IMR-90 (cell line): ENCODE measurements around the gene CENPP. TPM values are rescaled to one million over a fixed set of nuclear protein-coding genes. Genes with fewer than 3 reads are reported as not detected.

Experiments
- ATAC-seq: fragments of 200-7000 bp; cut with Tn5 transposase; 2 replicates; pipeline ENCODE4 v1.9.1; 2020; ENCODE audit warnings: low read depth, mild to moderate bottlenecking, moderate library complexity
- BruUV-seq: library from RNA; stranded (reverse); fragments of 400-500 nt; replicated peaks from 2 replicates; lab custom pipeline; 2021; lab: Mats Ljungman, UMichigan
- CTCF ChIA-PET: fragments of 300-600 bp; formaldehyde crosslinking; extraction: SDS; loops from one replicate; lab custom pipeline; 2021; ENCODE audit warnings: antibody characterized with exemption; lab: Yijun Ruan, JAX
- POLR2A ChIA-PET: fragments of 300-600 bp; sonication (Branson Sonifier 250); formaldehyde crosslinking; loops from one replicate; lab custom pipeline; 2022; ENCODE audit warnings: antibody characterized with exemption; ENCODE audit not compliant: unreplicated experiment; lab: Charles Lee
- DNase-seq: peaks from one replicate; pipeline ENCODE4 v3.0.0; 2013
- H2AFZ ChIP-seq: replicated peaks from 2 replicates; pipeline ENCODE3; 2013; ENCODE audit warnings: low read length, mild to moderate bottlenecking; ENCODE audit not compliant: poor library complexity
- H2AK5ac ChIP-seq: 2 replicates; pipeline ENCODE4 v1.6.1; 2013; ENCODE audit warnings: low read depth, low read length, inconsistent platforms
- H2AK9ac ChIP-seq: replicated peaks from 2 replicates; pipeline ENCODE3; 2013; ENCODE audit warnings: mild to moderate bottlenecking, low read depth, low read length, moderate library complexity; ENCODE audit not compliant: poor library complexity
- H2BK120ac ChIP-seq: 2 replicates; pipeline ENCODE4 v1.6.1; 2013; ENCODE audit warnings: low read depth, low read length, inconsistent platforms
- H2BK15ac ChIP-seq: 3 replicates; pipeline ENCODE4 v1.6.1; 2013; ENCODE audit warnings: low read depth, low read length, inconsistent platforms
- H2BK20ac ChIP-seq: 2 replicates; pipeline ENCODE4 v1.6.1; 2013; ENCODE audit warnings: low read depth, mild to moderate bottlenecking, inconsistent platforms, low read length, moderate library complexity
- H2BK5ac ChIP-seq: 2 replicates; pipeline ENCODE4 v1.6.1; 2013; ENCODE audit warnings: mild to moderate bottlenecking, low read depth, low read length, inconsistent platforms; ENCODE audit not compliant: poor library complexity, severe bottlenecking
- H3K14ac ChIP-seq: replicated peaks from 2 replicates; pipeline ENCODE4 v1.6.1; 2013; ENCODE audit warnings: low read depth, low read length, inconsistent platforms
- H3K18ac ChIP-seq: 2 replicates; pipeline ENCODE4 v1.6.1; 2013; ENCODE audit warnings: low read depth, low read length, control low read depth
- H3K23ac ChIP-seq: 2 replicates; pipeline ENCODE4 v1.6.1; 2013; ENCODE audit warnings: low read depth, low read length, inconsistent platforms
- H3K27ac ChIP-seq: 2 replicates; pipeline ENCODE4 v1.5.1; 2013; ENCODE audit warnings: mild to moderate bottlenecking, control low read depth, low read length; ENCODE audit not compliant: insufficient read depth
- H3K27me3 ChIP-seq: 2 replicates; pipeline ENCODE4 v1.6.1; 2013; ENCODE audit warnings: low read length; ENCODE audit not compliant: control insufficient read depth, insufficient read depth
- H3K36me3 ChIP-seq: 2 replicates; pipeline ENCODE4 v1.6.1; 2013; ENCODE audit warnings: low read length, mixed read lengths; ENCODE audit not compliant: control insufficient read depth, insufficient read depth
- H3K4ac ChIP-seq: 2 replicates; pipeline ENCODE4 v1.6.1; 2013; ENCODE audit warnings: low read depth, low read length, inconsistent platforms
- H3K4me1 ChIP-seq: 2 replicates; pipeline ENCODE4 v1.6.1; 2013; ENCODE audit warnings: low read length, mixed read lengths; ENCODE audit not compliant: control insufficient read depth, insufficient read depth
- H3K4me2 ChIP-seq: 2 replicates; pipeline ENCODE4 v1.6.1; 2013; ENCODE audit warnings: low read depth, mild to moderate bottlenecking, control low read depth, low read length, moderate library complexity
- H3K4me3 ChIP-seq: 2 replicates; pipeline ENCODE4 v1.5.1; 2013; ENCODE audit warnings: low read depth, mild to moderate bottlenecking, control low read depth, low read length, moderate library complexity; ENCODE audit not compliant: insufficient read depth
- H3K56ac ChIP-seq: 2 replicates; pipeline ENCODE4 v1.6.1; 2013; ENCODE audit warnings: low read length, inconsistent platforms; ENCODE audit not compliant: insufficient read depth; ENCODE audit errors: extremely low read depth
- H3K79me1 ChIP-seq, 2 experiments: 2 replicates each; pipeline ENCODE4 v1.6.1; 2013; ENCODE audit warnings: low read length in 2 of 2, inconsistent platforms in 1 of 2, low read depth in 1 of 2
- H3K9ac ChIP-seq: 2 replicates; pipeline ENCODE4 v1.6.1; 2013; ENCODE audit warnings: low read depth, low read length, control low read depth
- H3K9me1 ChIP-seq: 2 replicates; pipeline ENCODE4 v1.6.1; 2013; ENCODE audit warnings: low read length, inconsistent platforms; ENCODE audit not compliant: insufficient read depth
- H3K9me3 ChIP-seq: 2 replicates; pipeline ENCODE4 v1.6.1; 2013; ENCODE audit warnings: low read length; ENCODE audit not compliant: control insufficient read depth, insufficient read depth
- H4K20me1 ChIP-seq: 2 replicates; pipeline ENCODE4 v1.6.1; 2013; ENCODE audit warnings: low read length, inconsistent platforms; ENCODE audit not compliant: insufficient read depth
- H4K5ac ChIP-seq: 2 replicates; pipeline ENCODE4 v1.6.1; 2013; ENCODE audit warnings: mild to moderate bottlenecking, low read depth, low read length, control low read depth
- H4K8ac ChIP-seq, 2 experiments: 2 replicates each; pipeline ENCODE4 v1.6.1; 2013; ENCODE audit warnings: low read depth in 2 of 2, low read length in 2 of 2, control low read depth in 1 of 2, inconsistent platforms in 1 of 2
- H4K91ac ChIP-seq: 2 replicates; pipeline ENCODE4 v1.6.1; 2013; ENCODE audit warnings: low read depth, low read length, inconsistent platforms; ENCODE audit not compliant: insufficient read depth
- CHD1 ChIP-seq: IDR thresholded peaks from 2 replicates; pipeline ENCODE4 v1.6.1; 2012; ENCODE audit warnings: low read depth, low read length, improper control_type of control experiment
- MAFK ChIP-seq: IDR thresholded peaks from 2 replicates; pipeline ENCODE4 v1.6.1; 2012; ENCODE audit warnings: low read depth, low read length, improper control_type of control experiment
- MXI1 ChIP-seq: IDR thresholded peaks from 2 replicates; pipeline ENCODE4 v1.6.1; 2012; ENCODE audit warnings: low read depth, mild to moderate bottlenecking, low read length, moderate library complexity, borderline replicate concordance
- POLR2A ChIP-seq: IDR thresholded peaks from 2 replicates; pipeline ENCODE4 v1.6.1; 2012; ENCODE audit warnings: mild to moderate bottlenecking, low read depth, low read length
- WGBS, 2 experiments: methylation state at CpG; one replicate each; pipeline versions ENCODE4 v1.1.5 to v1.1.7; 2013; ENCODE audit warnings: missing lambda C conversion rate in 2 of 2; ENCODE audit not compliant: insufficient read length in 1 of 2; ENCODE audit errors: extremely low coverage in 2 of 2; 5-methylcytosine and 5-hydroxymethylcytosine counted together
- dilution Hi-C: fragments of 300-500 bp; cut with HindIII; formaldehyde crosslinking; loops from one replicate; pipeline ENCODE4 v1.14.3; 2018; ENCODE audit warnings: low sequenced_read_pairs; ENCODE audit not compliant: unreplicated experiment
- in situ Hi-C: fragments of 300-500 bp; cut with MboI; formaldehyde crosslinking; loops from 3 replicates; pipeline ENCODE4 v1.14.3; 2019; ENCODE audit warnings: low sequenced_read_pairs, inconsistent platforms, mixed read lengths
- intact Hi-C: fragments of 100-400 bp; cut with micrococcal nuclease; formaldehyde crosslinking; loops from 2 replicates; pipeline ENCODE4 v1.10.0; 2022
- polyA plus RNA-seq, 3 experiments: library from polyadenylated mRNA; depleted of rRNA; stranded (reverse); fragments of >200 nt; gene quantifications; 2 replicates each; pipeline ENCODE4 v1.2.3, GENCODE V29; 2012; ENCODE audit warnings: low replicate concordance in 1 of 3
- total RNA-seq: library from RNA; depleted of rRNA; stranded (reverse); fragments of >200 nt; gene quantifications from 2 replicates; pipeline ENCODE4 v1.2.3, GENCODE V29; 2012

The CENPP gene
- total and polyA plus RNA-seq, 2 of the 4 experiments (the other 2 are of a cell fraction) = 1.4 to 2.0 TPM

- in situ Hi-C loops = no loop called here
- H2AFZ ChIP-seq = no peak within 1 kb of the TSS
Observed at GRCh38 chr9:92424340-92424739, 98.6 kb downstream of the CENPP start, which contains the start of gene OMD. Gene OMD, minus strand, starts transcription at chr9:92424471. Its CDS starts 6,913 bp downstream, at chr9:92417558.

More at GRCh38 chr9:92424340-92424739, 98.6 kb downstream of the CENPP start, which contains the start of gene OMD:
- H3K4ac ChIP-seq = no peak within 1 kb of the TSS; the same call in 1 of the 2 replicates
- H3K4me1 ChIP-seq = peaks cover 8% of the 10 kb centered on the region
- H3K36me3 ChIP-seq = no peaks in the 10 kb centered on the region
- no CpG with 5 or more reads among the region's 1 CpG for WGBS, 2 experiments
- no peak within 1 kb of the TSS for H2AK5ac ChIP-seq
- DNase-seq (no peak), ATAC-seq (no peak)
- BruUV-seq = no TSS peak
- H3K9me3 ChIP-seq = no peaks in the 10 kb centered on the region
- ChIA-PET POLR2A (no interaction called here), CTCF (no interaction called here)
- H3K27me3 ChIP-seq = no peaks in the 10 kb centered on the region
- dilution Hi-C loops = no loop called here
- TF ChIP-seq MAFK (no peak), CHD1 (no peak), MXI1 (no peak), POLR2A (no peak)
- H3K18ac ChIP-seq = no peak within 1 kb of the TSS; the same call in 1 of the 2 replicates
- no peak within 1 kb of the TSS for H4K8ac ChIP-seq
- H3K27ac ChIP-seq = peak within 1 kb of the TSS; percentile 62; the same call in 1 of the 2 replicates
- H2BK20ac ChIP-seq = no peak within 1 kb of the TSS
- H4K20me1 ChIP-seq = no peaks in the 10 kb centered on the region
- H3K4me3 ChIP-seq = no peak within 1 kb of the TSS
- H3K4me2 ChIP-seq = no peak within 1 kb of the TSS; the same call in 1 of the 2 replicates
- H4K5ac ChIP-seq = no peak within 1 kb of the TSS
- peaks cover 2% of the 10 kb centered on the region; the same call in 1 of the 2 replicates for H3K9me1 ChIP-seq
- no peak within 1 kb of the TSS for H2BK120ac ChIP-seq
- no peak within 1 kb of the TSS for H3K23ac ChIP-seq
- H4K91ac ChIP-seq = no peak within 1 kb of the TSS
- peak within 1 kb of the TSS; percentile 53 for H2BK5ac ChIP-seq
- H2AK9ac ChIP-seq = no peak within 1 kb of the TSS
- no peak within 1 kb of the TSS for H2BK15ac ChIP-seq
- H3K79me1 ChIP-seq = no peaks in the 10 kb centered on the region
- no peak within 1 kb of the TSS for H3K14ac ChIP-seq
- no peak within 1 kb of the TSS for H3K56ac ChIP-seq
- no peak within 1 kb of the TSS for H3K9ac ChIP-seq
- intact Hi-C loops = no loop called here
